Testis (tissue), 2 donors: Measurements from ENCODE around the gene MINDY4.

Source experiments
- CTCF ChIP-seq, 3 experiments: fragments of 450-650 bp in 2 of 3; fragments of 200-600 bp in 1 of 3; sonication (generic) in 1 of 3; IDR thresholded peaks; one replicate each; pipeline ENCODE4 v1.5.1; 2016 to 2019; ENCODE audit warnings: antibody characterized with exemption in 3 of 3, mild to moderate bottlenecking in 2 of 3, moderate library complexity in 1 of 3
- POLR2A ChIP-seq: fragments of 450-650 bp; IDR thresholded peaks from one replicate; pipeline ENCODE4 v1.6.1; 2017; ENCODE audit warnings: antibody characterized with exemption, mild to moderate bottlenecking, moderate library complexity

- TF ChIP-seq POLR2A, result no peak
- no peak for TF ChIP-seq CTCF (IDR thresholded peaks at IDR 0.05)
Measured at GRCh38 chr7:30862995-30863705, 91.9 kb downstream of the MINDY4 start.
